H1 (cell line): ENCODE data around the gene ADARB2. TPM values are rescaled to one million over a fixed set of nuclear protein-coding genes. Genes with fewer than 3 reads are reported as not detected.

ENCODE experiments used
- ASH2L ChIP-seq: fragments of 200-600, 300-600 bp; sonication (generic); IDR thresholded peaks from one replicate; pipeline ENCODE4 v1.7.1; 2017; ENCODE audit warnings: low read length
- KDM5A ChIP-seq: fragments of 200-600 bp; IDR thresholded peaks from 2 replicates; pipeline ENCODE4 v1.7.1; 2012; ENCODE audit warnings: mild to moderate bottlenecking, low read length, inconsistent platforms, mixed read lengths
- polyA plus RNA-seq, 7 experiments: library from polyadenylated mRNA; depleted of rRNA in 3 of 7; stranded (reverse) in 5 of 7; unstranded in 2 of 7; fragments of >200 nt in 5 of 7; fragments of 200-250 nt in 2 of 7; gene quantifications; 1 replicate in 5 of 7; 2 replicates in 1 of 7; 4 replicates in 1 of 7; pipeline versions ENCODE4 v1.2.1 to v1.2.3, GENCODE V29; 2011 to 2013; ENCODE audit warnings: missing spikeins in 2 of 7, mixed read lengths in 2 of 7
- total RNA-seq: library from RNA; stranded (reverse); fragmentation: NEBNext Ultra II Directional; extraction: Animal tissue kit (Norgen Biotek cat#: 25700); gene quantifications from 2 replicates; pipeline ENCODE4 v1.2.1, GENCODE V29; 2021

Gene ADARB2
- total and polyA plus RNA-seq, 2 of the 8 experiments (the other 6 are each of a cell fraction or from before 2014, with no cell fraction given), result 2.2 to 2.8 TPM

DNA sequence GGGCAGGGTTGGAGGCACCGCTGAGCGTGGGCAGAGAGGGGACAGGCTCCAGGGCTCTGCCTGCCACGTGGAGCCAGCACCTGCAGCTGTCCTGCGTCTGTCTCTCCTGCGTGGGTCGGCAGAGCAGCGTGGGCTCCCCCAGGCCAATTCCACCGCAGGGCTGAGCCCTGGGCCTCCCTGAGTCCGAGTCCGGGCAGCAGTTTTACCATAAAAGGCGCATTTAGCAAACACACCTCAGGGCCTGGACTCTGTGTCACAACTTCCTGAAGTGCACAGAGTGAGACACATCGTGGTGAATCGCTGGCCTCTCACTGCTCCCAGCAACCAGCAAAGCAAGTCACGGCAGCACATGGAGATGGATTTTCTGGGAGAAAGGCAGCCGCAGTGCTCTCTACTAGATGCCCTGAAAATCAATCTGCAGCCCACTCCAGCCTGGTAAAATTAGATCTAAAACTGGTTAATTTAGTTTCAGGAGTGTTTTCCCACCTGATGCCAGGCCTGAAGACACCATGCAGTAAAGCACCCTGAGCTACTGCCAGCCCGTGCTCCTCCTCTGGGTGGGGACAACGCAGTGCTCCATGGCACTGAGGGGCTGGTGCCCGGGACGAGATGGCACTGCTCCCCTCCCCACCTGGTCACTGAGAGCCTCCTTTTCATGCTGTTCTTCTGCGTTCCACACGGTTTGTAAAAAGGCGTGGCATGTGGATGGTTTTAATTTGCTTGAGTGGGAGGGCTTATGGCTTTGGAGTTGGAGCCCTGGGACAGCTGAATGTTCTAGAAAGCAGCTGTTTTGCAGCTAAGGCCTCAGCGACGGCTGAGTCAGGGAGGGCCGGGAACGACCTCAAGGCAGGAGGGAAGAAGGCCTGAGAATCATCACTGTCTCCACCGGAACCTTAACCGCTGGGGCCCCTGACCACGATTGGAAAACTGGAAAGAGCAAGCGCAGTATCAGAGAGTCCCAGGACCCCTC, 336.9 kb downstream of the ADARB2 start (continued):
- TF ChIP-seq KDM5A, result no peak
- no peak for TF ChIP-seq ASH2L
